Neural cell (in vitro differentiated cells): ENCODE results near the gene NTF3. TPM values are rescaled to one million over a fixed set of nuclear protein-coding genes. Genes with fewer than 3 reads are reported as not detected.

Experiments used
- H2AFZ ChIP-seq: fragments of 200-600, 300-800 bp; sonication (generic), shearing (Covaris generic); 2 replicates; pipeline ENCODE4 v1.6.0; 2014; ENCODE audit warnings: low read depth, mild to moderate bottlenecking, antibody characterized with exemption, low read length, moderate library complexity
- H3F3A ChIP-seq: fragments of 200-600 bp; shearing (Covaris generic); 2 replicates; pipeline ENCODE4 v1.6.1; 2016; ENCODE audit warnings: mild to moderate bottlenecking, moderate library complexity, mixed read lengths, antibody characterized with exemption, low read length; ENCODE audit not compliant: insufficient read depth, poor library complexity, severe bottlenecking
- H3K27ac ChIP-seq: fragments of 200-600, 300-800 bp; sonication (generic), shearing (Covaris generic); 2 replicates; pipeline ENCODE4 v1.5.1; 2014; ENCODE audit warnings: mild to moderate bottlenecking, low read length, moderate library complexity
- H3K27me3 ChIP-seq: fragments of 300-800, 200-600 bp; sonication (generic), shearing (Covaris generic); 2 replicates; pipeline ENCODE4 v1.6.0; 2014; ENCODE audit warnings: mild to moderate bottlenecking, low read depth, low read length, moderate library complexity; ENCODE audit not compliant: insufficient read depth
- H3K36me3 ChIP-seq: fragments of 300-800, 200-600 bp; sonication (generic), shearing (Covaris generic); 2 replicates; pipeline ENCODE4 v1.5.1; 2014; ENCODE audit warnings: mild to moderate bottlenecking, antibody characterized with exemption, low read length, moderate library complexity; ENCODE audit not compliant: insufficient read depth
- H3K4me2 ChIP-seq: fragments of 300-800, 200-600 bp; sonication (generic), shearing (Covaris generic); 2 replicates; pipeline ENCODE4 v1.6.0; 2014; ENCODE audit warnings: mild to moderate bottlenecking, low read length
- H3K4me3 ChIP-seq: fragments of 300-800, 200-600 bp; sonication (generic), shearing (Covaris generic); 2 replicates; pipeline ENCODE4 v1.5.1; 2014; ENCODE audit warnings: mild to moderate bottlenecking, low read length, moderate library complexity
- H3K79me2 ChIP-seq: fragments of 200-600 bp; shearing (Covaris generic); replicated peaks from 2 replicates; pipeline ENCODE4 v1.6.0; 2014; ENCODE audit warnings: mild to moderate bottlenecking, low read length, moderate library complexity; ENCODE audit not compliant: insufficient read depth
- H3K9ac ChIP-seq: fragments of 300-800, 200-600 bp; sonication (generic), shearing (Covaris generic); 2 replicates; pipeline ENCODE4 v1.6.1; 2016; ENCODE audit warnings: mild to moderate bottlenecking, low read length, mixed read lengths
- H3K9me2 ChIP-seq: fragments of 200-600 bp; shearing (Covaris generic); 2 replicates; pipeline ENCODE4 v1.6.1; 2016; ENCODE audit warnings: mild to moderate bottlenecking, low read length, mixed read lengths; ENCODE audit not compliant: insufficient read depth
- H3K9me3 ChIP-seq: fragments of 200-600, 300-800 bp; sonication (generic), shearing (Covaris generic); 2 replicates; pipeline ENCODE4 v1.6.1; 2016; ENCODE audit warnings: mild to moderate bottlenecking, mixed run types, low read length, moderate library complexity, mixed read lengths
- H4K20me1 ChIP-seq: fragments of 200-600 bp; shearing (Covaris generic); 2 replicates; pipeline ENCODE4 v1.6.1; 2016; ENCODE audit warnings: mild to moderate bottlenecking, mixed run types; ENCODE audit not compliant: insufficient read depth
- CTCF ChIP-seq: fragments of 450-650 bp; IDR thresholded peaks from 2 replicates; pipeline ENCODE4 v1.5.1; 2014; ENCODE audit warnings: antibody characterized with exemption, mild to moderate bottlenecking, moderate library complexity; ENCODE audit not compliant: poor library complexity, severe bottlenecking
- EP300 ChIP-seq: fragments of 450-650 bp; conservative IDR thresholded peaks from 2 replicates; pipeline ENCODE4 v1.6.1; 2014; ENCODE audit warnings: antibody characterized with exemption, mild to moderate bottlenecking, moderate library complexity; ENCODE audit not compliant: poor library complexity, severe bottlenecking
- EZH2 ChIP-seq: fragments of 200-600, 300-800 bp; shearing (Covaris generic), sonication (generic); IDR thresholded peaks from 2 replicates; pipeline ENCODE4 v1.6.1; 2014; ENCODE audit warnings: antibody characterized with exemption, low read length, borderline replicate concordance, mild to moderate bottlenecking; ENCODE audit not compliant: insufficient read depth, poor library complexity, severe bottlenecking
- MXI1 ChIP-seq: fragments of 450-650 bp; conservative IDR thresholded peaks from 2 replicates; pipeline ENCODE4 v1.6.1; 2014; ENCODE audit warnings: antibody characterized with exemption, mild to moderate bottlenecking; ENCODE audit not compliant: poor library complexity, severe bottlenecking
- POLR2AphosphoS5 ChIP-seq: IDR thresholded peaks from 2 replicates; pipeline ENCODE4 v1.6.1; 2012
- RAD21 ChIP-seq: fragments of 450-650 bp; conservative IDR thresholded peaks from 2 replicates; pipeline ENCODE4 v1.6.1; 2014; ENCODE audit warnings: antibody characterized with exemption, mild to moderate bottlenecking, moderate library complexity
- REST ChIP-seq: IDR thresholded peaks from 2 replicates; pipeline ENCODE4 v1.6.1; 2012; ENCODE audit warnings: borderline replicate concordance
- SMC3 ChIP-seq: fragments of 450-650 bp; conservative IDR thresholded peaks from 2 replicates; pipeline ENCODE4 v1.6.1; 2014; ENCODE audit warnings: antibody characterized with exemption, mild to moderate bottlenecking, moderate library complexity; ENCODE audit not compliant: poor library complexity
- TAF1 ChIP-seq: IDR thresholded peaks from 2 replicates; pipeline ENCODE4 v1.6.1; 2012; ENCODE audit warnings: low read depth
- polyA plus RNA-seq: library from polyadenylated mRNA; depleted of rRNA; stranded (reverse); fragments of >200 nt; gene quantifications from 2 replicates; pipeline ENCODE4 v1.2.3, GENCODE V29; 2014

The NTF3 gene
- polyA plus RNA-seq, 1 donor from 2014 or later: not detected

GRCh38 chr12:5476356-5476755, 44.4 kb downstream of the NTF3 start:
- H3K4me2 ChIP-seq: no peak overlapping the region
- no peak overlapping the region for H3K4me3 ChIP-seq
- no peaks in the 10 kb centered on the region for H4K20me1 ChIP-seq
- TF ChIP-seq MXI1 (no peak), SMC3 (no peak)
- H3K27me3 ChIP-seq: peaks cover 7% of the 10 kb centered on the region
- H3K9ac ChIP-seq: no peak overlapping the region
- H3K9me2 ChIP-seq: no peaks in the 10 kb centered on the region
- H2AFZ ChIP-seq: no peak overlapping the region
- no peak overlapping the region for H3K27ac ChIP-seq
- no peaks in the 10 kb centered on the region for H3K9me3 ChIP-seq
- H3K36me3 ChIP-seq: no peaks in the 10 kb centered on the region
- H3K79me2 ChIP-seq: no peaks in the 10 kb centered on the region
- no peaks in the 10 kb centered on the region for H3F3A ChIP-seq

- peaks cover 10% of the 10 kb centered on the region for H3K27me3 ChIP-seq
- no peaks in the 10 kb centered on the region for H3K79me2 ChIP-seq
- no peak overlapping the region for H3K9ac ChIP-seq
- H3K4me3 ChIP-seq: no peak overlapping the region
- no peaks in the 10 kb centered on the region for H4K20me1 ChIP-seq
- no peak overlapping the region for H3K4me2 ChIP-seq
- no peaks in the 10 kb centered on the region for H3K9me3 ChIP-seq
- H2AFZ ChIP-seq: no peak overlapping the region
- H3F3A ChIP-seq: no peaks in the 10 kb centered on the region
- H3K9me2 ChIP-seq: no peaks in the 10 kb centered on the region
- no peaks in the 10 kb centered on the region for H3K36me3 ChIP-seq
- no peak overlapping the region for H3K27ac ChIP-seq
- TF ChIP-seq POLR2AphosphoS5 (no peak), EP300 (no peak), REST (no peak), SMC3 (no peak), CTCF (no peak), EZH2 (no peak), TAF1 (no peak), MXI1 (no peak), RAD21 (no peak)
These were observed 46.3 kb downstream of the NTF3 start for GRCh38 chr12:5478081-5478706.

GRCh38 chr12:5479761-5480160, 47.9 kb downstream of the NTF3 start:
- TF ChIP-seq SMC3 (no peak), CTCF (no peak), EP300 (no peak), MXI1 (no peak), POLR2AphosphoS5 (no peak), REST (no peak), EZH2 (no peak), TAF1 (no peak), RAD21 (no peak)
- Histone ChIP-seq H3K9ac (no peak overlapping the region), H3F3A (no peaks in the 10 kb centered on the region), H3K36me3 (no peaks in the 10 kb centered on the region), H3K27ac (no peak overlapping the region), H3K27me3 (peaks cover 10% of the 10 kb centered on the region), H3K9me3 (no peaks in the 10 kb centered on the region), H4K20me1 (no peaks in the 10 kb centered on the region), H3K79me2 (no peaks in the 10 kb centered on the region), H3K4me3 (no peak overlapping the region), H3K4me2 (no peak overlapping the region), H2AFZ (no peak overlapping the region), H3K9me2 (no peaks in the 10 kb centered on the region)
